ENCODE measurements around the gene ITGB2. TPM values are rescaled to one million over a fixed set of nuclear protein-coding genes. Genes with fewer than 3 reads are reported as not detected.

The ITGB2 gene
- total and polyA plus RNA-seq, 2 donors (not counting 1 experiment from before 2014, with no cell fraction given) = 0.05 TPM; not detected in 1

DNA sequence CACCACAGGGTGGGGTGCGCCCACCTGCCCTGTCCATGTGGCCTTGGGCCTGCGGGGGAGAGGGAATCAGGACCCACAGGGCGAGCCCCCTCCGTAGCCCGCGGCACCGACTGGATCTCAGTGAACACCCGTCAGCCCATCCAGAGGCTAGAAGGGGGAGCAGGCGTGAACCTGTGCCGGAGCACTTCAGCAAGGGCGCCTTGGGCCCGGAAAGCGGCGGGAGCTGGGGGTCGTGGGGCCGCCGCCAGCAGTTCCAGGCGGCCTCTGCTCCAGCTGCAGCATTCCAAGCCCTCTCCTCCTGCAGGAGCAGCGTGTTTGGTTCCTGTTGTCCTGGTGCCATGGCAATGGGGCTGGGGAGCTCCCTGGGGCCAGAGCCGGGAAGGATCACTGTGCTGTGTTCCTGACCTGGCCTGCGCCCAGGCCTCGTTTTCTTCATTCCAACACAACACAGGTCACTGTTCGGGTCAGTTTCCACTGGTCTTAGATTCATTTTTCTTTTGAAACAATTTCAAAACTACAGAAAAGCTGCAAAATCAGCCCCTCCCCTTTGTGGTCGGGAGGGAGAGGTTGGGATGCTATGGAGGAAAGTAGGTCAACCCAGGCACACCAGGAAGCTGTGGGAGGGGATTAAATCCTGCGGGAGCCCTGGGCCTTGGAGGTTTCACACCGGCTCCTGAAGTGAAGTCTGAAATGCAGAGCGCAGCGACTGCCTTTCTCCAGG lies 37.9 kb upstream of the ITGB2 start:
- TF ChIP-seq CTCF (conservative IDR thresholded peaks at IDR 0.05 in 1 of 2, IDR thresholded peaks at IDR 0.05 in 1 of 2; ENCODE audit: low read depth in 1 of 2, low read length in 2 of 2) = no peak
- TF ChIP-seq EZH2 (IDR thresholded peaks at IDR 0.05; ENCODE audit: low read length, missing control alignments) = no peak
- Histone ChIP-seq H3K27me3 (ENCODE audit: control insufficient read depth, insufficient read depth, low read length) (no peaks in the 10 kb centered on the region), H3K27ac (ENCODE audit: insufficient read depth, low read length) (peak overlapping the region; percentile 42), H3K4me2 (ENCODE audit: extremely low read depth, insufficient read depth, low read length) (peak overlapping the region; percentile 7), H3K4me3 (replicated peaks in 1 of 4; ENCODE audit: control extremely low read depth in 1 of 4, insufficient read depth in 1 of 4, low read depth in 3 of 4, low read length in 4 of 4) (no peak overlapping the region), H3K9me3 (ENCODE audit: control insufficient read depth, insufficient read depth, low read depth, low read length) (no peaks in the 10 kb centered on the region), H3K9ac (ENCODE audit: insufficient read depth, low read length) (peak overlapping the region; percentile 33), H3K4me1 (ENCODE audit: control insufficient read depth, extremely low read depth, insufficient read depth, low read length) (peaks cover 20% of the 10 kb centered on the region), H3K36me3 (ENCODE audit: control insufficient read depth, insufficient read depth, low read length) (peaks cover 6% of the 10 kb centered on the region), H4K20me1 (ENCODE audit: control insufficient read depth, extremely low read depth, insufficient read depth, low read length) (peaks cover 1% of the 10 kb centered on the region), H2AFZ (ENCODE audit: low read length) (no peak overlapping the region), H3K79me2 (ENCODE audit: control insufficient read depth, insufficient read depth, low read length) (no peaks in the 10 kb centered on the region)
- peak; percentile 51 to 90 for DNase-seq (ENCODE audit: low read depth in 2 of 2)

- Histone ChIP-seq H3K4me1 (ENCODE audit: control insufficient read depth, extremely low read depth, insufficient read depth, low read length) (peaks cover 20% of the 10 kb centered on the region), H3K27me3 (ENCODE audit: control insufficient read depth, insufficient read depth, low read length) (no peaks in the 10 kb centered on the region), H3K9me3 (ENCODE audit: control insufficient read depth, insufficient read depth, low read depth, low read length) (no peaks in the 10 kb centered on the region), H4K20me1 (ENCODE audit: control insufficient read depth, extremely low read depth, insufficient read depth, low read length) (no peaks in the 10 kb centered on the region), H3K27ac (ENCODE audit: insufficient read depth, low read length) (peak overlapping the region; percentile 42), H3K9ac (ENCODE audit: insufficient read depth, low read length) (peak overlapping the region; percentile 33), H3K4me3 (replicated peaks in 1 of 4; ENCODE audit: control extremely low read depth in 1 of 4, insufficient read depth in 1 of 4, low read depth in 3 of 4, low read length in 4 of 4) (no peak overlapping the region), H3K79me2 (ENCODE audit: control insufficient read depth, insufficient read depth, low read length) (no peaks in the 10 kb centered on the region), H3K36me3 (ENCODE audit: control insufficient read depth, insufficient read depth, low read length) (peaks cover 6% of the 10 kb centered on the region), H3K4me2 (ENCODE audit: extremely low read depth, insufficient read depth, low read length) (no peak overlapping the region), H2AFZ (ENCODE audit: low read length) (no peak overlapping the region)
- no peak for DNase-seq (ENCODE audit: low read depth in 2 of 2)
- TF ChIP-seq EZH2 (IDR thresholded peaks at IDR 0.05; ENCODE audit: low read length, missing control alignments) (no peak), CTCF (conservative IDR thresholded peaks at IDR 0.05 in 1 of 2, IDR thresholded peaks at IDR 0.05 in 1 of 2; ENCODE audit: low read depth in 1 of 2, low read length in 2 of 2) (no peak)
These were observed 37.3 kb upstream of the ITGB2 start for GRCh38 chr21:44957901-44958451.

- H3K4me3 ChIP-seq (replicated peaks in 1 of 4; ENCODE audit: control extremely low read depth in 1 of 4, insufficient read depth in 1 of 4, low read depth in 3 of 4, low read length in 4 of 4) = no peak overlapping the region
- H3K9ac ChIP-seq (ENCODE audit: insufficient read depth, low read length) = no peak overlapping the region
- no peak overlapping the region for H3K27ac ChIP-seq (ENCODE audit: insufficient read depth, low read length)
- H2AFZ ChIP-seq (ENCODE audit: low read length) = no peak overlapping the region
- no peaks in the 10 kb centered on the region for H3K27me3 ChIP-seq (ENCODE audit: control insufficient read depth, insufficient read depth, low read length)
- TF ChIP-seq EZH2 (IDR thresholded peaks at IDR 0.05; ENCODE audit: low read length, missing control alignments) (no peak), CTCF (conservative IDR thresholded peaks at IDR 0.05 in 1 of 2, IDR thresholded peaks at IDR 0.05 in 1 of 2; ENCODE audit: low read depth in 1 of 2, low read length in 2 of 2) (no peak)
- no peaks in the 10 kb centered on the region for H3K9me3 ChIP-seq (ENCODE audit: control insufficient read depth, insufficient read depth, low read depth, low read length)
- peaks cover 19% of the 10 kb centered on the region for H3K4me1 ChIP-seq (ENCODE audit: control insufficient read depth, extremely low read depth, insufficient read depth, low read length)
- DNase-seq (ENCODE audit: low read depth in 2 of 2) = no peak
- no peaks in the 10 kb centered on the region for H4K20me1 ChIP-seq (ENCODE audit: control insufficient read depth, extremely low read depth, insufficient read depth, low read length)
- H3K36me3 ChIP-seq (ENCODE audit: control insufficient read depth, insufficient read depth, low read length) = peaks cover 6% of the 10 kb centered on the region
- H3K79me2 ChIP-seq (ENCODE audit: control insufficient read depth, insufficient read depth, low read length) = no peaks in the 10 kb centered on the region
- H3K4me2 ChIP-seq (ENCODE audit: extremely low read depth, insufficient read depth, low read length) = no peak overlapping the region
These were observed 36.5 kb upstream of the ITGB2 start for GRCh38 chr21:44957047-44957831.

Measured in fibroblast of lung (primary cell).